IMR-90 (cell line): ENCODE data around the gene RPRM. TPM values are rescaled to one million over a fixed set of nuclear protein-coding genes. Genes with fewer than 3 reads are reported as not detected.

Source experiments
- ATAC-seq: fragments of 200-7000 bp; cut with Tn5 transposase; 2 replicates; pipeline ENCODE4 v1.9.1; 2020; ENCODE audit warnings: low read depth, mild to moderate bottlenecking, moderate library complexity
- BruUV-seq: library from RNA; stranded (reverse); fragments of 400-500 nt; replicated peaks from 2 replicates; lab custom pipeline; 2021; lab: Mats Ljungman, UMichigan
- CTCF ChIA-PET: fragments of 300-600 bp; formaldehyde crosslinking; extraction: SDS; loops from one replicate; lab custom pipeline; 2021; ENCODE audit warnings: antibody characterized with exemption; lab: Yijun Ruan, JAX
- POLR2A ChIA-PET: fragments of 300-600 bp; sonication (Branson Sonifier 250); formaldehyde crosslinking; loops from one replicate; lab custom pipeline; 2022; ENCODE audit warnings: antibody characterized with exemption; ENCODE audit not compliant: unreplicated experiment; lab: Charles Lee
- DNase-seq: peaks from one replicate; pipeline ENCODE4 v3.0.0; 2013
- H2AFZ ChIP-seq: replicated peaks from 2 replicates; pipeline ENCODE3; 2013; ENCODE audit warnings: low read length, mild to moderate bottlenecking; ENCODE audit not compliant: poor library complexity
- H2AK5ac ChIP-seq: 2 replicates; pipeline ENCODE4 v1.6.1; 2013; ENCODE audit warnings: low read depth, low read length, inconsistent platforms
- H2AK9ac ChIP-seq: replicated peaks from 2 replicates; pipeline ENCODE3; 2013; ENCODE audit warnings: mild to moderate bottlenecking, low read depth, low read length, moderate library complexity; ENCODE audit not compliant: poor library complexity
- H2BK120ac ChIP-seq: 2 replicates; pipeline ENCODE4 v1.6.1; 2013; ENCODE audit warnings: low read depth, low read length, inconsistent platforms
- H2BK15ac ChIP-seq: 3 replicates; pipeline ENCODE4 v1.6.1; 2013; ENCODE audit warnings: low read depth, low read length, inconsistent platforms
- H2BK20ac ChIP-seq: 2 replicates; pipeline ENCODE4 v1.6.1; 2013; ENCODE audit warnings: low read depth, mild to moderate bottlenecking, inconsistent platforms, low read length, moderate library complexity
- H2BK5ac ChIP-seq: 2 replicates; pipeline ENCODE4 v1.6.1; 2013; ENCODE audit warnings: mild to moderate bottlenecking, low read depth, low read length, inconsistent platforms; ENCODE audit not compliant: poor library complexity, severe bottlenecking
- H3K14ac ChIP-seq: replicated peaks from 2 replicates; pipeline ENCODE4 v1.6.1; 2013; ENCODE audit warnings: low read depth, low read length, inconsistent platforms
- H3K18ac ChIP-seq: 2 replicates; pipeline ENCODE4 v1.6.1; 2013; ENCODE audit warnings: low read depth, low read length, control low read depth
- H3K23ac ChIP-seq: 2 replicates; pipeline ENCODE4 v1.6.1; 2013; ENCODE audit warnings: low read depth, low read length, inconsistent platforms
- H3K27ac ChIP-seq: 2 replicates; pipeline ENCODE4 v1.5.1; 2013; ENCODE audit warnings: mild to moderate bottlenecking, control low read depth, low read length; ENCODE audit not compliant: insufficient read depth
- H3K27me3 ChIP-seq: 2 replicates; pipeline ENCODE4 v1.6.1; 2013; ENCODE audit warnings: low read length; ENCODE audit not compliant: control insufficient read depth, insufficient read depth
- H3K36me3 ChIP-seq: 2 replicates; pipeline ENCODE4 v1.6.1; 2013; ENCODE audit warnings: low read length, mixed read lengths; ENCODE audit not compliant: control insufficient read depth, insufficient read depth
- H3K4ac ChIP-seq: 2 replicates; pipeline ENCODE4 v1.6.1; 2013; ENCODE audit warnings: low read depth, low read length, inconsistent platforms
- H3K4me1 ChIP-seq: 2 replicates; pipeline ENCODE4 v1.6.1; 2013; ENCODE audit warnings: low read length, mixed read lengths; ENCODE audit not compliant: control insufficient read depth, insufficient read depth
- H3K4me2 ChIP-seq: 2 replicates; pipeline ENCODE4 v1.6.1; 2013; ENCODE audit warnings: low read depth, mild to moderate bottlenecking, control low read depth, low read length, moderate library complexity
- H3K4me3 ChIP-seq: 2 replicates; pipeline ENCODE4 v1.5.1; 2013; ENCODE audit warnings: low read depth, mild to moderate bottlenecking, control low read depth, low read length, moderate library complexity; ENCODE audit not compliant: insufficient read depth
- H3K56ac ChIP-seq: 2 replicates; pipeline ENCODE4 v1.6.1; 2013; ENCODE audit warnings: low read length, inconsistent platforms; ENCODE audit not compliant: insufficient read depth; ENCODE audit errors: extremely low read depth
- H3K79me1 ChIP-seq, 2 experiments: 2 replicates each; pipeline ENCODE4 v1.6.1; 2013; ENCODE audit warnings: low read length in 2 of 2, inconsistent platforms in 1 of 2, low read depth in 1 of 2
- H3K9ac ChIP-seq: 2 replicates; pipeline ENCODE4 v1.6.1; 2013; ENCODE audit warnings: low read depth, low read length, control low read depth
- H3K9me1 ChIP-seq: 2 replicates; pipeline ENCODE4 v1.6.1; 2013; ENCODE audit warnings: low read length, inconsistent platforms; ENCODE audit not compliant: insufficient read depth
- H3K9me3 ChIP-seq: 2 replicates; pipeline ENCODE4 v1.6.1; 2013; ENCODE audit warnings: low read length; ENCODE audit not compliant: control insufficient read depth, insufficient read depth
- H4K20me1 ChIP-seq: 2 replicates; pipeline ENCODE4 v1.6.1; 2013; ENCODE audit warnings: low read length, inconsistent platforms; ENCODE audit not compliant: insufficient read depth
- H4K5ac ChIP-seq: 2 replicates; pipeline ENCODE4 v1.6.1; 2013; ENCODE audit warnings: mild to moderate bottlenecking, low read depth, low read length, control low read depth
- H4K8ac ChIP-seq, 2 experiments: 2 replicates each; pipeline ENCODE4 v1.6.1; 2013; ENCODE audit warnings: low read depth in 2 of 2, low read length in 2 of 2, control low read depth in 1 of 2, inconsistent platforms in 1 of 2
- H4K91ac ChIP-seq: 2 replicates; pipeline ENCODE4 v1.6.1; 2013; ENCODE audit warnings: low read depth, low read length, inconsistent platforms; ENCODE audit not compliant: insufficient read depth
- BHLHE40 ChIP-seq: fragments of 150-350 bp; IDR thresholded peaks from 2 replicates; pipeline ENCODE4 v1.6.1; 2016; ENCODE audit warnings: mild to moderate bottlenecking, low read depth, low read length
- CEBPB ChIP-seq: IDR thresholded peaks from 2 replicates; pipeline ENCODE4 v1.6.1; 2012; ENCODE audit warnings: low read depth, low read length, improper control_type of control experiment
- CHD1 ChIP-seq: IDR thresholded peaks from 2 replicates; pipeline ENCODE4 v1.6.1; 2012; ENCODE audit warnings: low read depth, low read length, improper control_type of control experiment
- FOS ChIP-seq: fragments of 150-350 bp; IDR thresholded peaks from 2 replicates; pipeline ENCODE4 v1.6.1; 2016; ENCODE audit warnings: low read depth, low read length
- MAFK ChIP-seq: IDR thresholded peaks from 2 replicates; pipeline ENCODE4 v1.6.1; 2012; ENCODE audit warnings: low read depth, low read length, improper control_type of control experiment
- MAZ ChIP-seq: IDR thresholded peaks from 2 replicates; pipeline ENCODE4 v1.6.1; 2012; ENCODE audit warnings: low read depth, mild to moderate bottlenecking, low read length, improper control_type of control experiment, moderate library complexity, borderline replicate concordance
- MXI1 ChIP-seq: IDR thresholded peaks from 2 replicates; pipeline ENCODE4 v1.6.1; 2012; ENCODE audit warnings: low read depth, mild to moderate bottlenecking, low read length, moderate library complexity, borderline replicate concordance
- NFE2L2 ChIP-seq: fragments of 150-350 bp; IDR thresholded peaks from 2 replicates; pipeline ENCODE4 v1.6.1; 2016; ENCODE audit warnings: low read depth, mild to moderate bottlenecking, low read length
- POLR2A ChIP-seq: IDR thresholded peaks from 2 replicates; pipeline ENCODE4 v1.6.1; 2012; ENCODE audit warnings: mild to moderate bottlenecking, low read depth, low read length
- RAD21 ChIP-seq: IDR thresholded peaks from 2 replicates; pipeline ENCODE4 v1.6.1; 2012; ENCODE audit warnings: low read length, improper control_type of control experiment
- RCOR1 ChIP-seq: IDR thresholded peaks from 2 replicates; pipeline ENCODE4 v1.6.1; 2012; ENCODE audit warnings: mild to moderate bottlenecking, low read length, improper control_type of control experiment; ENCODE audit not compliant: insufficient replicate concordance
- RFX5 ChIP-seq: IDR thresholded peaks from 2 replicates; pipeline ENCODE4 v1.8.0; 2012; ENCODE audit warnings: low read depth, mild to moderate bottlenecking, low read length, moderate library complexity
- SMC3 ChIP-seq: fragments of 150-350 bp; IDR thresholded peaks from 2 replicates; pipeline ENCODE4 v1.6.1; 2016; ENCODE audit warnings: low read depth, mild to moderate bottlenecking, antibody characterized with exemption, low read length, moderate library complexity
- WGBS, 2 experiments: methylation state at CpG; one replicate each; pipeline versions ENCODE4 v1.1.5 to v1.1.7; 2013; ENCODE audit warnings: missing lambda C conversion rate in 2 of 2; ENCODE audit not compliant: insufficient read length in 1 of 2; ENCODE audit errors: extremely low coverage in 2 of 2; 5-methylcytosine and 5-hydroxymethylcytosine counted together
- dilution Hi-C: fragments of 300-500 bp; cut with HindIII; formaldehyde crosslinking; loops from one replicate; pipeline ENCODE4 v1.14.3; 2018; ENCODE audit warnings: low sequenced_read_pairs; ENCODE audit not compliant: unreplicated experiment
- in situ Hi-C: fragments of 300-500 bp; cut with MboI; formaldehyde crosslinking; loops from 3 replicates; pipeline ENCODE4 v1.14.3; 2019; ENCODE audit warnings: low sequenced_read_pairs, inconsistent platforms, mixed read lengths
- intact Hi-C: fragments of 100-400 bp; cut with micrococcal nuclease; formaldehyde crosslinking; loops from 2 replicates; pipeline ENCODE4 v1.10.0; 2022
- polyA plus RNA-seq, 3 experiments: library from polyadenylated mRNA; depleted of rRNA; stranded (reverse); fragments of >200 nt; gene quantifications; 2 replicates each; pipeline ENCODE4 v1.2.3, GENCODE V29; 2012; ENCODE audit warnings: low replicate concordance in 1 of 3
- total RNA-seq: library from RNA; depleted of rRNA; stranded (reverse); fragments of >200 nt; gene quantifications from 2 replicates; pipeline ENCODE4 v1.2.3, GENCODE V29; 2012
- TF ChIP-seq, protein P1 (sequence below): fragments of 150-350 bp; IDR thresholded peaks from 2 replicates; pipeline ENCODE4 v1.6.1; 2017; ENCODE audit warnings: mild to moderate bottlenecking, antibody characterized with exemption, low read length, low read depth
- TF ChIP-seq, protein P2 (sequence below): fragments of 150-350 bp; IDR thresholded peaks from 2 replicates; pipeline ENCODE4 v1.6.1; 2016; ENCODE audit warnings: low read depth, mild to moderate bottlenecking, low read length, moderate library complexity, borderline replicate concordance
- TF ChIP-seq, protein P3 (sequence below): conservative IDR thresholded peaks from 2 replicates; pipeline ENCODE4 v1.5.1; 2012; ENCODE audit warnings: mild to moderate bottlenecking, low read depth, low read length, improper control_type of control experiment

Gene RPRM
- total and polyA plus RNA-seq, 2 of the 4 experiments (the other 2 are of a cell fraction) = not detected

DNA sequence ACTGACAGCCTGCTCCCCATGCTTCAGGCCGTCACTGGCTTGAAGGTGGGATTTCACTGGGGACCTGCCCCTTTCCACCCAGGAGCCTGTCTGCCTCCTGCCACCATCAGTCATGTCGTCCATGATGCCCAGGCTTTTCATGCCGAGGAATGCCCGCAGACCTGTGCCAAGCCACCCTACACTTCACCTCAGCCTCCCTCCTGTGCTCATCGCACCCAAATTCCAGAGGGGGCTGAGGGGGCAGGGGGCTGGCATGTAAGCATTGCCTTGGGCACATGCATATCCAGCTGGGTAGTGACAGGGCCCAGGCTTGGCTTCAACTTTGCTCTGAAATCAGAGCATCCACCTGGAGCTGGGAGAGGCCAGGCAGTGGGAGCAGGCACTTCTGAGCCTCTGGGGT is 20.9 kb upstream of the RPRM start:
- ChIA-PET CTCF (no interaction called here), POLR2A (no interaction called here)
- Histone ChIP-seq H3K27ac (no peak overlapping the region), H3K27me3 (no peaks in the 10 kb centered on the region), H3K18ac (no peak overlapping the region), H2BK20ac (no peak overlapping the region), H2BK15ac (no peak overlapping the region), H3K4me1 (no peaks in the 10 kb centered on the region), H3K23ac (no peak overlapping the region), H3K4ac (no peak overlapping the region), H3K36me3 (no peaks in the 10 kb centered on the region), H2BK120ac (no peak overlapping the region), H2AFZ (no peak overlapping the region), H3K14ac (no peak overlapping the region), H2AK5ac (no peak overlapping the region), H4K91ac (no peak overlapping the region), H3K56ac (no peak overlapping the region), H3K4me3 (no peak overlapping the region), H3K9ac (no peak overlapping the region), H3K79me1 (no peaks in the 10 kb centered on the region), H2AK9ac (no peak overlapping the region), H3K9me3 (peaks cover 7% of the 10 kb centered on the region; the same call in 1 of the 2 replicates), H2BK5ac (no peak overlapping the region), H4K20me1 (no peaks in the 10 kb centered on the region), H3K9me1 (no peaks in the 10 kb centered on the region), H4K8ac (no peak overlapping the region), H4K5ac (no peak overlapping the region), H3K4me2 (no peak overlapping the region)
- TF ChIP-seq POLR2A (no peak), FOS (no peak), SMC3 (no peak), RFX5 (no peak), NFE2L2 (no peak), MAZ (no peak), RAD21 (no peak), CHD1 (no peak), MXI1 (no peak), BHLHE40 (no peak), CEBPB (no peak), RCOR1 (no peak), MAFK (no peak)
- TF ChIP-seq, protein P1, sequence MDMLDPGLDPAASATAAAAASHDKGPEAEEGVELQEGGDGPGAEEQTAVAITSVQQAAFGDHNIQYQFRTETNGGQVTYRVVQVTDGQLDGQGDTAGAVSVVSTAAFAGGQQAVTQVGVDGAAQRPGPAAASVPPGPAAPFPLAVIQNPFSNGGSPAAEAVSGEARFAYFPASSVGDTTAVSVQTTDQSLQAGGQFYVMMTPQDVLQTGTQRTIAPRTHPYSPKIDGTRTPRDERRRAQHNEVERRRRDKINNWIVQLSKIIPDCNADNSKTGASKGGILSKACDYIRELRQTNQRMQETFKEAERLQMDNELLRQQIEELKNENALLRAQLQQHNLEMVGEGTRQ = no peak
- TF ChIP-seq, protein P2, sequence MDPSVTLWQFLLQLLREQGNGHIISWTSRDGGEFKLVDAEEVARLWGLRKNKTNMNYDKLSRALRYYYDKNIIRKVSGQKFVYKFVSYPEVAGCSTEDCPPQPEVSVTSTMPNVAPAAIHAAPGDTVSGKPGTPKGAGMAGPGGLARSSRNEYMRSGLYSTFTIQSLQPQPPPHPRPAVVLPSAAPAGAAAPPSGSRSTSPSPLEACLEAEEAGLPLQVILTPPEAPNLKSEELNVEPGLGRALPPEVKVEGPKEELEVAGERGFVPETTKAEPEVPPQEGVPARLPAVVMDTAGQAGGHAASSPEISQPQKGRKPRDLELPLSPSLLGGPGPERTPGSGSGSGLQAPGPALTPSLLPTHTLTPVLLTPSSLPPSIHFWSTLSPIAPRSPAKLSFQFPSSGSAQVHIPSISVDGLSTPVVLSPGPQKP = no peak
- TF ChIP-seq, protein P3, sequence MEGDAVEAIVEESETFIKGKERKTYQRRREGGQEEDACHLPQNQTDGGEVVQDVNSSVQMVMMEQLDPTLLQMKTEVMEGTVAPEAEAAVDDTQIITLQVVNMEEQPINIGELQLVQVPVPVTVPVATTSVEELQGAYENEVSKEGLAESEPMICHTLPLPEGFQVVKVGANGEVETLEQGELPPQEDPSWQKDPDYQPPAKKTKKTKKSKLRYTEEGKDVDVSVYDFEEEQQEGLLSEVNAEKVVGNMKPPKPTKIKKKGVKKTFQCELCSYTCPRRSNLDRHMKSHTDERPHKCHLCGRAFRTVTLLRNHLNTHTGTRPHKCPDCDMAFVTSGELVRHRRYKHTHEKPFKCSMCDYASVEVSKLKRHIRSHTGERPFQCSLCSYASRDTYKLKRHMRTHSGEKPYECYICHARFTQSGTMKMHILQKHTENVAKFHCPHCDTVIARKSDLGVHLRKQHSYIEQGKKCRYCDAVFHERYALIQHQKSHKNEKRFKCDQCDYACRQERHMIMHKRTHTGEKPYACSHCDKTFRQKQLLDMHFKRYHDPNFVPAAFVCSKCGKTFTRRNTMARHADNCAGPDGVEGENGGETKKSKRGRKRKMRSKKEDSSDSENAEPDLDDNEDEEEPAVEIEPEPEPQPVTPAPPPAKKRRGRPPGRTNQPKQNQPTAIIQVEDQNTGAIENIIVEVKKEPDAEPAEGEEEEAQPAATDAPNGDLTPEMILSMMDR = no peak
- ATAC-seq (no peak), DNase-seq (no peak)
- BruUV-seq = no TSS peak
- intact Hi-C loops (no loop called here), in situ Hi-C loops (no loop called here), dilution Hi-C loops (no loop called here)
- no CpG with 5 or more reads among the region's 5 CpGs for WGBS, 2 experiments
